ENCODE measurements around the gene BIRC2. TPM values are rescaled to one million over a fixed set of nuclear protein-coding genes. Genes with fewer than 3 reads are reported as not detected.

BIRC2 gene
- total and polyA plus RNA-seq, 2 of the 4 experiments (the other 2 are of a cell fraction), result 48.0 to 204 TPM

- Histone ChIP-seq H2BK20ac (ENCODE audit: low read depth, low read length) (no peak overlapping the region), H2AK9ac (replicated peaks; ENCODE audit: low read depth, low read length, poor library complexity) (no peak overlapping the region), H3K4me1 (ENCODE audit: control insufficient read depth, insufficient read depth, low read length) (no peaks in the 10 kb centered on the region), H3K4me3 (ENCODE audit: insufficient read depth, low read depth, low read length) (no peak overlapping the region), H4K5ac (ENCODE audit: low read depth, low read length) (no peak overlapping the region), H2BK15ac (ENCODE audit: low read depth, low read length) (no peak overlapping the region), H2BK5ac (ENCODE audit: low read depth, low read length, poor library complexity, severe bottlenecking) (no peak overlapping the region), H3K27me3 (ENCODE audit: control insufficient read depth, insufficient read depth, low read length) (no peaks in the 10 kb centered on the region), H2AK5ac (ENCODE audit: low read depth, low read length) (no peak overlapping the region), H4K91ac (ENCODE audit: insufficient read depth, low read depth, low read length) (no peak overlapping the region), H3K14ac (replicated peaks; ENCODE audit: low read depth, low read length) (no peak overlapping the region), H3K9me1 (ENCODE audit: insufficient read depth, low read length) (peaks cover 7% of the 10 kb centered on the region), H3K79me1 (ENCODE audit: low read depth in 1 of 2, low read length in 2 of 2) (peaks cover 20 to 53% of the 10 kb centered on the region in 2 experiments), H3K4me2 (ENCODE audit: low read depth, low read length) (no peak overlapping the region), H3K18ac (ENCODE audit: low read depth, low read length) (no peak overlapping the region), H4K20me1 (ENCODE audit: insufficient read depth, low read length) (peaks cover 26% of the 10 kb centered on the region; the same call in 1 of the 2 replicates), H2AFZ (replicated peaks; ENCODE audit: low read length, poor library complexity) (no peak overlapping the region), H3K4ac (ENCODE audit: low read depth, low read length) (no peak overlapping the region), H3K9me3 (ENCODE audit: control insufficient read depth, insufficient read depth, low read length) (no peaks in the 10 kb centered on the region), H3K23ac (ENCODE audit: low read depth, low read length) (no peak overlapping the region), H3K56ac (ENCODE audit: extremely low read depth, insufficient read depth, low read length) (no peak overlapping the region), H3K9ac (ENCODE audit: low read depth, low read length) (no peak overlapping the region), H2BK120ac (ENCODE audit: low read depth, low read length) (no peak overlapping the region), H4K8ac (ENCODE audit: low read depth in 2 of 2, low read length in 2 of 2) (no peak overlapping the region), H3K27ac (ENCODE audit: insufficient read depth, low read length) (no peak overlapping the region), H3K36me3 (ENCODE audit: control insufficient read depth, insufficient read depth, low read length) (peaks cover 28% of the 10 kb centered on the region)
- ChIA-PET POLR2A (ENCODE audit: unreplicated experiment) (interaction anchor here (0.6 kb wide), 1 partner anchor 51 kb away, joined by 4 read pairs; no protein-coding TSS in a partner anchor), CTCF (no interaction called here)
- no TSS peak for BruUV-seq (replicated peaks)
- ATAC-seq (ENCODE audit: low read depth) (no peak), DNase-seq (no peak)
- TF ChIP-seq FOS (IDR thresholded peaks at IDR 0.05; ENCODE audit: low read depth, low read length) (no peak), CTCF (conservative IDR thresholded peaks at IDR 0.05; ENCODE audit: low read depth, low read length) (no peak), CEBPB (IDR thresholded peaks at IDR 0.05; ENCODE audit: low read depth, low read length) (no peak), CHD1 (IDR thresholded peaks at IDR 0.05; ENCODE audit: low read depth, low read length) (no peak), SMC3 (IDR thresholded peaks at IDR 0.05; ENCODE audit: low read depth, low read length) (no peak), MAZ (IDR thresholded peaks at IDR 0.05; ENCODE audit: borderline replicate concordance, low read depth, low read length) (no peak), RCOR1 (IDR thresholded peaks at IDR 0.05; ENCODE audit: insufficient replicate concordance, low read length) (no peak), NFE2L2 (IDR thresholded peaks at IDR 0.05; ENCODE audit: low read depth, low read length) (no peak), MXI1 (IDR thresholded peaks at IDR 0.05; ENCODE audit: borderline replicate concordance, low read depth, low read length) (no peak)
- in situ Hi-C loops (cut with MboI; ENCODE audit: low sequenced_read_pairs) (no loop called here), dilution Hi-C loops (cut with HindIII; ENCODE audit: low sequenced_read_pairs, unreplicated experiment) (no loop called here), intact Hi-C loops (cut with micrococcal nuclease) (loop anchor here (10.0 kb wide), 1 partner anchor 47 kb away; no protein-coding TSS in a partner anchor)
- WGBS, 2 experiments (ENCODE audit: extremely low coverage in 2 of 2, insufficient read length in 1 of 2), result no CpG with 5 or more reads among the region's 3 CpGs
These were observed 54.9 kb downstream of the BIRC2 start for GRCh38 chr11:102401905-102402304.
